ENCODE results near the gene PLA2G12A.

PLA2G12A gene

DNA sequence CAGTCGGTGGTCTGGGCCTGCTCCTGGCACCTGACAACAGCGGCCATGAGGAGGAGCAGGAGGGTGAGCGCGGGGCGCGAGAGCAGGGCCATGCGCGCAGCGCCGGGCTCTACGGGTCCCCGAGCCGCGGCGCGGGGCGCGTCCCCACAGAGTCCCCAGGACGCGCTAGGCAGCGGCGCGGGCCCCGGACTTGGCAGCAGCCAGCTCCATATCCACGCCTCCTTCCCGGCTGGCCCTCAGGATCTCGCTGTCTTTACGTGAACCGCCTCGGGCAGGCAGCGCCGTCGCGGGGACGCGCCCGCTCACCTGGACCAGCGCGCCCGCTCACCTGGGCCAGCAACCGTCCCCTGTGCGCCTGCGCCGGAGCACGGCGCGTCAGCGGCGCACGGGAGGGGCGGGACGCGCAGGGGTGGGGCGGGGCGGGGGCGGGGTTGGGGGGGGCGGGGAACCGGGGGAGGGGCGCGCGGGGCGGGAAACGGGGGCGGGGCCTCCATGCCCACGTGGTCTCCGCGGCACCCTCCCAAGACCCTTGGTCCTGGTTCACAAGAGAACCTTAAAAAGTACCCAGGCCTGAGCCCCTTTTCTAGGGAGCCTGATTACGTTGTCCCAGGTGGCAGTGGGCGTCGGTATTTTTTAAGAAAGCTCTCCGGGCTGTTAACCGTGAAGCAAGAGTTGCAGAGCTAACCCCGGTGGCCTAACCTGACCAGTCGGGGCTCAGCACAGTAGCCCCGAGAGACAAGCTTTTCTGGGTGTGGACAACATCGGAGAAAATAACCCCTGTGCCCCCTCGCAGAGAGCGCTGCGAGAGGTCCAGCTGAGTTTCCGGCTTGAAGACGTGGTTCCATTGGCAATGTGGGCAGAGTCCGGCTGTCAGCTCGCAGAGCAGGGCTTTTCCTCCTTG, at the start of gene PLA2G12A:
Gene PLA2G12A (minus strand): TSS at position 353 of the 901 bp plus-strand sequence. CDS start 261 bp downstream, at position 92.
- DNase-seq = peak; percentile 76

DNA sequence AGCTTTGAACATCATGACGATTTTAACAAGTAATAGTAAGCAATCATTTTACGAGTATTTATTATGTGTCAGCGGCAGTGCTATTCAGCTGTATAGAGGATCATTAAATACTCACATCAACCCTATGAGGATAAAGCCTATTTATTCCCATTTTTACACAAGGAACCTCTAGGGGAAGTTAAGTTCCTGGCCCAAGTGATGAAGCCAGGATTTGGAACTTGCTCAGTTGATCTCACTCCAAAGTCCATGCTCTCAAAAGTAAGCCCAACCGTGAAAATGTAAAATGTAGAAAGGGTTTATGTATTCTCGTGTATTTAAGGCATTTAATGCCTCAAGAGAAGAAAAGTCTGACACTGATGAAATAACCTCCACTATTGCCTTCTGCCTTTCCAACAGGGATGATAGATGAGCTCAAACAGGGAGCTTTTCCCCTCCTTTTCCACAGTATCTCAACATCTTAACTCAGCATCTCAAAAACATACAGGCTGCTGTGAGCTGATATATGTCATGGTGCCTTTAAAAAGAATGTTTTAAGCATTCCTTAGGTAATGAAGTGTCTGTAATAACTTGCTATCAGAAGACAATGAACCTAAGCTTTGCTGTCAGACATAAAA, 35.0 kb upstream of the PLA2G12A start:
- DNase-seq = no peak

DNA sequence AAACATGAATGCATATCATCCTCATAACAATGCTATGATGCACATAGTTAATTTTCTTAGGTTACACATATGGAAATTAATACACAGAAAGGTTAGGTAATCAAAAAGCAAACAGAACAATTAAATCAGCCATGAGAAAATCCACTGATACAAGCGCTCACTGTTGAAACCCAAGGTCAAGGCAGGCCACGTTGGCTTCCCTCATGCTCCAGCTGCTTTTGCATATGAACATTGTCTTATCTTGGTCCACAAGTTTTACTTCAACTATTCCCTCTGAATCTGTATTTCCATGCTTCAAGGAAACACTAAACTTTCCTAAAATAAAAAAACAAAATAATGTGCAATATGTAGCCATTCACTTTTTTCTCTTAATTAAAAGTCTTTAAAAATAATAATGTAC, 34.5 kb upstream of the PLA2G12A start:
- DNase-seq = no peak

DNA sequence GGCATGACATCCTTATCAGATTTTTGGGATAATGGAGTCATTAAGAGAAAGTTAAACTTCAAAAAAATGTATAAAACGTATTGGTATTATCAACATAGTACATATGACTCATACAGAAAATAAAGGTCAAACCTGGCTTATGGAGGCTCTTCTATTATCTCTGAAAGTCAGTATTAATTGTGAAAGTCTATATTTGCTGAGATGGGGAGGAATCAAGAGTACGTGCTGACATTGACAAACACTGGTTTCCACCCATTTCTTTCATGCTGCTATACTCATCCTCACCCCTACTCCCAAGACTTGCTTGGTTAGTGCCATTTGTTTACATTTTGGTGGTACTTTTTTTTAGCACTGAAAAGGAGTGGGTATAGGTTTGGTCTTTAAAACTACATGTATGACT, 30.8 kb upstream of the PLA2G12A start:
- no peak for DNase-seq

DNA sequence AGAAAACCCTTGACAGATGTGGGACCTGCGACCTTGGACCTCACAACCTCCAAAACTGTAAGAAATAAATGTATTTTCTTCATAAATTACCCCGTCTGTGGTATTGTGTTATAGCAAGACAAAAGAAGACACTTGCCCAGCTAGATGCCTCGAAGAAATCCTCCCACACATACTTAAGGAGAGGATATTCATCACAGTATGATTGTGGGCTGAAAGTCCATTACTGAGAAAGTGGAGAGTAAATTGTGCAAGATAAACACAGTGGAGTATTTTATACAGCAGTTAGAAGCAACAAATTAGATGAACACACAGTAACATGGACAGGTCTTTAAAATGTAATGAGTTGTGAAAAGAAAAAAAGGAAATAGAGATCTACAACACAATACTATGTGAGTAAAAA, 25.8 kb upstream of the PLA2G12A start:
- no peak for DNase-seq

DNA sequence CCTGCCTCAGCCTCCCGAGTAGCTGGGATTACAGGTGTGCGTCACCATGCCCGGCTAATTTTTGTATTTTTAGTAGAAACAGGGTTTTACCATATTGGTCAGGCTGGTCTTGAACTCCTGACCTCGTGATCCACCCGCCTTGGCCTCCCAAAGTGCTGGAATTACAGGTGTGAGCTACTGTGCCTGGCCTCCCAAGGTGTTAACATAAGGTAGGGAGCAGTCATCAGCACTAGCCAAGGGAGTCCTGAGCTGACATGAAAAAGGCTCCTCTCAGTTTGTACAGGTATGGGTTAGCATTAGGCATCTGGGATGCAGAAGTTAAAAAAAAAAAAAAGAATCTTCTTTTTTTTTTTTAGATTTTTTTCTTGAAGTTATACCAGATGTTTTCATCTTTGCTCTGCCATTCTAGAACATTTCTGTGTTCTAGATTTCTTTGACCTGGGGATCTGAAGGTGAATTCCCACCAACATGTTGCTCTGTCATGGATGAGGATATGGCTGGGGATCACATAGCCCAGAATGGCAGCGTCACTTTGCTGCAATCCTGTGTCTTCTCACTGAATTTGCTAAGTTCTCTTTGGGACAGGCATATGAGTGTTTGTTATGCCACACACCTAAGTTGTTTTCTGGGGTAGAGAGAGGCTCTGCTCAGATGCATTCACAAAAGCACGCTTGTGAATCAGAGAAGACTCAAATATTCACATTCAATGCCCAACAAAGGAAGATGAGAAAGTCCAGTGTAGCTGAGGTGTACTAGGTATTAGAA, 24.4 kb upstream of the PLA2G12A start:
- no peak for DNase-seq

DNA sequence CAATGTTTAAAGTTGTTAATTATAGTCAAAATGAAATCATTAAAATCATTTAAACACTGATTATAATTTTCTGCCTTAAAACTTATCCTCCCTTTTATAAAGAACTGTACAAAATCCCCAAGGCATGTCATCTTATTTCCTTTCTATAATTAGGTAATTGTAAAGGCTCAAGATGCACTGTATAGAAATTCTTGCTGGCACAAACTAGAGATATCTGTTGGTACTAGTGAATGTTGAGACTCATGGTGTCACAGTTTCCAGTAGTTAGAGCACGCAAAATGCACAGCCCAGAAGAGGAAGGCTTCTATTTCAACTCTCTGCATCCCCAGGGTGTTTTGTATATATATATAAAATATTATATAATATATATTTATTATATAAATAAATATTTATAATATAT, 22.7 kb upstream of the PLA2G12A start:
- no peak for DNase-seq

DNA sequence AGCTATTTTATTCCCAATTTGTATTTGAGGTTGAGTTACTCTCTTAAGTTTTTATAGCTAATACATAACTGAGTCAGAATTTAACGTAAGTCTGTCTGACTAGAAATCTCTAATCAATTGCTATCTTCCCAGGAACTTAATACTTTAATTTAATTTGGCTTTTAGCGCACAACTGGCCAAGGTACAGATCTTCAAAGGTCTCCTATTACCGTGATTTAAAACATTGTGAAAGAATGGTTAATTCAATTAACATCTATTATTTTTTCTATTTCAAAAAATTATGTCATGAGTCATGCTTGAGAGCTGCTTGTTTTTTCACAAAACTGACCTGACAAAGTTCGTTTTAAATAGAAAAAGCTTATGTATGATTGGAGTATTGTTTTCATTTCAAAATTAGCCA, 22.0 kb upstream of the PLA2G12A start:
- no peak for DNase-seq

DNA sequence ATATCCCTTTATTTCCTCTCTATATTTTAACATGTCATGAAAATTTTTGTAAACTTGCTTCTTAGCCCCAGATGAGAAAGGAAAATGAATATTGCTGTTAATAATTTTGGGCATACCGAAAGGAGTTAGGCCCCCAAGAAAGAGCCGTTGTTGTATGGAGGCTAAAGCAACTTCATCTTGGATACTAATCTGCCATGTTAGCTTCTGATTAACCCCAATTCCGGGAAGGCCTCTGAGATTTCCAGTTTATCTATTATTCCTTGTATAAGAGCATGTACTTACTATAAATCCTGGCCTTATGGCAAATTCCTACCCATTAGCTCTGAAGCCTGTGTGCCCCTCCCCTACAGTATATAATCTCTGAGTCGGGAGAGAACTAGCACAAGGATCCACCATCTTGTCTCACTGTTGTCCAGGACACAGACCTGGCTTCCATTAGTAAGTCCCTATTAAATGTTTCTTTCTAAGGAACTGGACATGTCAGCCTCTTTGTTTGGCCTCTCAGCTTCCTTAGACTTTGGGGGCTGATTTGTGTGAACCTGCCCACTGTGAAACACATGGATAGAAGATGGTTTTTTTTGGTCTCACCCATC, 20.9 kb upstream of the PLA2G12A start:
- DNase-seq = no peak

DNA sequence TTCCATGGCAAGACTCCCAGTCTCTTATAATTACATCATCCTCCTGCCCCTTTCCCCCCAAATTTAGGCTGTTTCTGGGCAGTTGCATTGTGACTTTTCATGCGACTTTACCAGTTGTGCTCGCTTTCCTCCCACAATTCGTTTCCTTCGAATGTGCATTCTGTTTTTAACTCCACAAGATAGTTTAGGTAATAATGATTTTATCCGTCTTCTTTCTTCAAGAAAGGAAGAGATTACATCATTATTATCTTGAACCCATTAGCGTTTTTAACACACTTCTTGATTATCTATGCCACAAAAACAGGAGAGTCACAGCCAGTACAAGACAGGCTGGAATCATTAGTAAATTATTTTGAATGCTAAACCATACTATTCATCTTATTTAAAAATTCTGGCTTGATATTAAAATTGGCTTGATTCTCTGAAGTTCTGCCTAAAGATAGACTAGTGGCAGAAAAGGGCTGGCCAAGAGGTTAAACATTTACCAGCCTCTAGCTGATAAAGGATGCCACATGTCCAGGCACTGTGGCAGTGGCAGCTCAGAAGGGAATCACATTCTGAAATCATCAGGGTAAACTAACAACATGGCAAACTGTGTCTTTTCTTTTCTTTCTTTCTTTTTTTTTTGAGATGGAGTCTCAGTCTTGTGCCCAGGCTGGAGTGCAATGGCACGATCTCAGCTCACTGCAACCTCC, 19.7 kb upstream of the PLA2G12A start:
- DNase-seq = no peak

DNA sequence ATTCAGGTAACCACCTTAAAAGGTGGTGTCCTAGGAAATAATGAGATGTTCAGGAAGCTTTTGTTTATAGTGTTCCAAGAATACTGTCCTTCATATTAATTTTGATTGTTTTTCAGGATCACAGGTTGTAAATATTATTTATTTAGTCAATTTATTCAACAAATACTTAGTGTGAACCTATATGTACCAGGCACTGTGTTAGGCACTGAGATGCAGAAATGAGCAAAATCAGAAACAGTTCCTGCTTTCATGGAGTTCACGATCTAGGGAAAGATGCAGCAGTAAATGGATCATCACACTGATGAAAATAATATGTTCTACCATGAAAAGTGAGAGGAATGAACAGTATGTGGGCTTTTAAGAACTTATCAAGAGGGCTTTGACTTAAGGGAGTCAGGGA, 18.2 kb upstream of the PLA2G12A start:
- no peak for DNase-seq

DNA sequence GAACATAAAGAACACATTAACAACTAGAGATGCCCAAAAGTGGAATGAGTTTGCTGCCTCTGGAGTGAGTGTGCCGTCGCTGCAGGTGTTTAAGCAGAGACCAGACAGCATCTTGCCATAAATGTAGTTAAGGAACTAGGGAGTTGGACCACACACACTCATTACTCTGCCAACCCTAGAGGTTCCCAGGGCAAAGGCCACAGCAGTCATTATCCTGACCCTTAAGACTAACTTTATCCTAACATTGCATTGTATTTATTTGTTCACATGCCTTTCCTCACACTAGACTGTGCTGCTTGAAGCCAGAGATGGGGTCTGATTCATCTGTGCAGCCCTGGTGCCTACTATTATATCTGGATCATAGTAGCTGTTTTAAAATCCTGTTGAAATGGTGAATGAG, 16.9 kb upstream of the PLA2G12A start:
- DNase-seq = no peak

DNA sequence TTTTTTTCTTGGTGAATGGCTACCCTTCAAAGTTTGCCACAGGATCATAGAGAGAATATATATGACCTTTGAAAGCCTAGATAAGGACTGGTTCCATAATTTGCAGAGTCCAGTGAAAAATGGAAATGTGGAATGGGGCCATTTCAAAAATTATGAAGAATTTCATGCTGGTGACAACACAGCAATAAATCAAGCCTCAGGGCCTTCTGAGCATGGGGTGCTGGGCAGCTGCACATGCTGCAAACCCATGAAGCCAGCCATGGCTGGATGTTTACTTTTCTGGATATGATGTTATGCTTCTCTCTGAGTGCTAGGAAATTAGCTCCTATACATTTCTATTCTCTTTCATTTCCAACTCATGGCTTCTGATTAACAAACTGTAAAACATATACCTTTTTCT, 16.0 kb upstream of the PLA2G12A start:
- DNase-seq = no peak

DNA sequence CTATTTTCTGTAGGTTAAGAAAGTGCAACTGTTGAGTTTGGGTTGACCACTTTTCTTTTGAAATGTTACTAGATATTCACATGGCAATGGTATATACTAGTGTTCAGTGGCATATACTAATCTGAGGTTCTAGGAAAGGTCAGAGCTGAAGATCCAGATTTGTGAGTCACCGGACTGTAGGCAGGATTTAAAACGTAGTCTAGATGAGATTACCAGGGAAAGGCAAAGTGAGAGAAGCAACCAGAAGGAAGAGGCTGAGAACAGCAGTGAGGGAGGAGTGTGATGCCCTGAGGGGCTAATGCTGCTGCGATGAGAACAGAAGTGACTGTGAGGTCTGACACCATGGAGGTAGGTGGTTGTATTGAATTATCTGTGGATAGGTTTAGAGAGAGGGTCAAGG, 9.7 kb upstream of the PLA2G12A start:
- no peak for DNase-seq

DNA sequence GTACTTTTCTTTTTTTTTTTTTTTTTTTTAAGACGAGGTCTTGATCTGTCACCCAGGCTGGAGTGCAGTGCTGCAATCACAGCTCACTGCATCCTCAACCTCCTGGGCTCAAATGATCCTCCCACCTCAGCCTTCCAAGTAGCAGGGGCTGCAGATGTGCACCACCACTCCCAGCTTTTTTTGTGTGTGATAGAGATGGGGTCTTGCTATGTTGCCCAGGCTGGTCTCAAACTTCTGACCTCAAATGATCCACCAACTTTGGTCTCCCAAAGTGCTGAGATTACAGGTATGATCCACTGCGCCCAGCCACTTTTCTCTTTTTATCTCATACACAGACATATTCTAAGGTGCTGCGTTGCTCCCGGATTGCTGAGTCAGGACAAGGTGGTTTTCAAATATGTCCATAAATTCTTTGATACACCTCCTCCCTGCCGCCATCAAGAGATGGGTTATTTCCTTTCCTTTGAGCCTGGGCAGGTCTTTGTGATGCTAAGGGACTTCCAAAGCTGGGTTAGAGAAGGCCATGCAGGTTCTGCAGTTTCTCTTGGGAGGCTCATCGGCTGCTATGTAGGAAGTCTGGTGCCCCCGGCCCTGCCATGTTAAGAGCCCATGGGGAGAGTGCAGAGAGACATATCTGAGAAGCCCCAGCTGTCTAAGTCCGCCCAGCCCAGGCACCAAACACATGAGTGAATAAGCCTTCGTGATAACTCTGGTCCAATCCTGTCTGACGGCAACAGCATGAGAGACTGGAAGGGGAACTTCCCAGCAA, 8.4 kb upstream of the PLA2G12A start:
- no peak for DNase-seq

DNA sequence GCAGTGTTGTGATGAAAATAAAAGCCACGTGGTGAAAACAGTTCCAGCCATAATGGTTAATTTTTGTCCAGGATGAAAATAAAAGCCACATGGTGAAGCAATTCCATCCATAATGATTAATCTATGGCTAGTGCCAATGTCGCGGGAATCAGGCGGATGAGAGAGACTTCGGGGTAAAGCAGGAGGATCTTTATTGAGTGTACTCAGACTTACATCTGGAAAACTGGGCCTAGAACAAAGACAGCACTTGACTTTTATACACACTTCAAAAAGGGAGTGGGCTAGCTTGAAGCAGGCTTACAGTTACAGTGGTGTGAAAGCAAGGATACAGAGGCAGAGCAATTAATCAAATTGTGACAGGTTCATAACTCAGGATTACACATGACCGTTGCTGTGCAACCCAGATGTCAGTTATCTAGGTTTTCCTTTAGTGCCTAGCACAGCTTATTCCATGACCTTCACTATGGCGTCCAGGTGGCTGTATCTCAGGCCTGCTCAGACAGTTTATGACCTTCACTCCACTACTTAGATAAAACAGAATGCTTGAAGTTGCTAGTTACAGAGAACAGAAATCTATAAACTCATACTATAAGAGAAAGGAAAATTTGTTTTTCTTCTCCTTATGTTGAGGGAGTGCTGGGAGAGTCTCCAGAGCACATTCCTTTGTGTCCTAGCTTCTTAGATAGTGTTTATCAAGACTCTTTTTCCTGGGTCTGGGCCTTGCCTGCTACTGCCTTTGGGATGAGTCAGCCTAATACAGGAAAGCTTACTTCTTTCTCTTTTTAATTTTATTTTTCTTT, 5.9 kb upstream of the PLA2G12A start:
- peak; percentile 0 for DNase-seq

DNA sequence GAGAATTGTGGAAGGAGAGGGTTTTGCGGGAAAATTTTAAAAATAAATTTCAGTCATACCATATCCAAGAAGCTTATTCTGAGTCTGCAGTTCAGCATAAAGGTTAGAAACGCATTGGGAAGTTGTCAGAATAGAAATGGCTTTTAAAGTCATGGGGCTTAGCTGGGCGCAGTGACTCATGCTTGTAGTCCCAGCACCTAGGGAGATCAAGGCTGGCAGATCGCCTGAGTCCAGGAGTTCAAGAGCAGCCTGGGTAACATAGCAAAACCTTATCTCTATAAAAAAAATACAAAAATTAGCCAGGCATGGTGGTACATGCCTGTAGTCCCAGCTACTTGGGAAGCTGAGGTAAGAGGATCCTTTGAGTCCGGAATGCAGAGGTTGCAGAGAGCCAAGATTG, 3.9 kb upstream of the PLA2G12A start:
- no peak for DNase-seq

DNA sequence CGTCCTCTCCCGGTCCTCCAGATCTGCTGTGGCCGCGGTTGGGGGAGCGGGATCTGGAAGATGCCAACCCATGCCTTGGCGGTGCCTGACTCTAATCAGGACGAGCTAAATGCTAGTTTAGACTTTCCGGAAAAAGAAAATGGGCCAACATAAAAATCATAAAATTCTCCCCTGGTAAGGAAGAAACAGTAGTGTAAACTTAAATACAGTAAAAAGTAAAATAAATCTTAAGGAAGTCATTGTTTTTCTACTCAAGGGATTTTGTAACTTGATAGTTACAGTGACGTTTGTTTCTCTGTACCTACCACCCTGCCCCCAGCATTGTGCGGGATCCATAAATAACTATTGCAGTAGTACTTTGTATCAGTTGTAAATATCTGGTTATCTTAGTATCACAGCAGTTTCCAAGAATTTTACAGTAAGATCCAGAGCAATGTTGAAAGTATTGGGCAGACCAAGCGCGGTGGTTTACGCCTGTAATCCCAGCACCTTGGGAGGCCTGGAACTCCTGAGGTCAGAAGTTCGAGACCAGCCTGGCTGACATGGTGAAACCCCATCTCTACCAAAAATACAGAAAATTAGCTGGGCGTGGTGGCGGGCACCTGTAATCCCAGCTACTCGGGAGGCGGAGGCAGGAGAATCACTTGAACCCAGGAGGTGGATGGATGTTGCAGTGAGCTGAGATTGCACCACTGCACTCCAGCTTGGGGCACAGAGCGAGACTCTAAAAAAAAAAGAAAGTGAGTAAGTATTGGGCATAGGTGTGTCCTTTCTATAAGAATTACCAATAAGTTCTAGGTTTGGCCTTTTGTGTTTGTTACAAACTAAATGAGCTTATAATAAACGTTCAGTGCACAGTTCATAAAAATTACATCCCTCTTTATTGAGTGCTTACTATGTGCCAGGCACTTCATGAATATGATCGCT, 1.0 kb upstream of the PLA2G12A start:
- DNase-seq = no peak

DNA sequence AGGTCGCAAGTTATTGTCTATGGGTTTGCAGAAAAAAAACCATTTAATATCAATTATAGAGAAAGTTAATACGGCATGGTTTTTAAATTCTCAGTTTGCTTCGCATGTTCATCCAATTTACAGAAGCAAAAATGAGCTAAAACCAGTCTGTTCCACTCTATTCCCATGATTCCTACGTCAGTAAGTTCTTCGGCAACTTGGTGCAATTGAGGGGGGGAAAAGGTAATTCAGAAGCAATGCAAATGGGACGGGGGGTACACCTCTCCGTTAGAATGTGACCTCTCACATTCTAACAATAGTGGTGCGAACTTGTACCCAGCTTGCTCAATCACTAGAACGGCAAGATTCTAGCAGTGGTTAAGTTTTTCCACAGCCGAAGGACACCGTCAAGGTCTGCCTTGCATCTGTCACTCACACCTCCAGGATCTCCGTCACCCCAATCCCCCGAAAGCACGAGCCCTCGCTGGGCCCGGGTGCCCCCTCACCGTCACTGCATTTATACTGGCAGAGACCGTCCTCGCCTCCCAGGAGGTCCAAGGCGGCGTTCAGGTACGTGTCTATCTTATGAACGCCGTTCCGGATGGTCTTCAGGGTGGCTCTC, 653 bp downstream of the PLA2G12A start:
- peak; percentile 2 for DNase-seq
